Prostate gland (tissue), 1 donor: ENCODE data around the gene WDFY3.

Experiments
- POLR2A ChIP-seq: fragments of 450-650 bp; IDR thresholded peaks from one replicate; pipeline ENCODE4 v1.6.1; 2016; ENCODE audit warnings: antibody characterized with exemption, mild to moderate bottlenecking
- POLR2AphosphoS5 ChIP-seq: sonication (generic); formaldehyde crosslinking; IDR thresholded peaks from one replicate; pipeline ENCODE4 v1.6.1; 2017; ENCODE audit warnings: antibody characterized with exemption

DNA sequence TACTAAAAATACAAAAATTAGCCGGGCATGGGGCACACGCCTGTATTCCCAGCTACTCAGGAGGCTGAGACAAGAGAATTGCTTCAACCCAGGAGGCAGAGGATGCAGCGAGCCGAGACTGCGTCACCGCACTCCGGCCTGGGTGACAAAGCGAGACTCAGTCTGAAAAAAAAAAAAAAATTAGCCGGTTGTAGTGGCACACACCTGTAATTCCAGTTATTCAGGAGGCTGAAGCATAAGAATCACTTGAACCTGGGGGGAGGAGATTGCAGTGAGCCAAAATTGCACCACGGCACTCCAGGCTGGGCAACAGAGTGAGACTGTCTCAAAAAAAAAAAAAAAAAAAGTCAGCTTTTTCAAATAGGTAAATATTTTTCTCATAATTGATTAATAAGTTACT is 71.9 kb downstream of the WDFY3 start:
- no peak for TF ChIP-seq POLR2AphosphoS5
- TF ChIP-seq POLR2A: no peak
